GM19455 (cell line): ENCODE data around the gene AP1B1.

Source experiments
- ATAC-seq: cut with Tn5 transposase; IDR thresholded peaks from one replicate; pipeline ENCODE4 v1.9.1; 2021; ENCODE audit not compliant: unreplicated experiment

The AP1B1 gene

DNA sequence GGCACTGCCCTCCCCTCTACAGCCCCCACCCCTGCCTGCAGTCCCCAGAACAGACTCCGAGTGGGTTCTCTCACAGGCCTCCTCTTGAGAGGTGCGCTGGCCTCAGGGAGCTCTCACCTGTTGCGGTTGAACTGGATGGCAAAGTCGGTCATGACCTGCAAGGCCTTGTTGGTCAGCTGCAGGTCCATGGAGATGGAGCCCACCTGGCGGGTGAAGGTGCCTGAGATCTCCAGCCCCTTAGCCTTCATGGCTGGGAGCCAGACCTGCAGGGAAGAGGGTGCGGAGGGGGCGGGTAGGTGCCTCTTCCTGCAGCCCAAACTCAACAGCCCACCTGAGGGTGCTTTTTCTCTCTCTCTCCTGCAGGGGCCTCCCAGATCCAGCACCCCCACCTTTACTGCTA is 54.2 kb downstream of the AP1B1 start:
- ATAC-seq: no peak

GRCh38 chr22:29332886-29333496 is 55.4 kb downstream of the AP1B1 start:
- no peak for ATAC-seq

DNA sequence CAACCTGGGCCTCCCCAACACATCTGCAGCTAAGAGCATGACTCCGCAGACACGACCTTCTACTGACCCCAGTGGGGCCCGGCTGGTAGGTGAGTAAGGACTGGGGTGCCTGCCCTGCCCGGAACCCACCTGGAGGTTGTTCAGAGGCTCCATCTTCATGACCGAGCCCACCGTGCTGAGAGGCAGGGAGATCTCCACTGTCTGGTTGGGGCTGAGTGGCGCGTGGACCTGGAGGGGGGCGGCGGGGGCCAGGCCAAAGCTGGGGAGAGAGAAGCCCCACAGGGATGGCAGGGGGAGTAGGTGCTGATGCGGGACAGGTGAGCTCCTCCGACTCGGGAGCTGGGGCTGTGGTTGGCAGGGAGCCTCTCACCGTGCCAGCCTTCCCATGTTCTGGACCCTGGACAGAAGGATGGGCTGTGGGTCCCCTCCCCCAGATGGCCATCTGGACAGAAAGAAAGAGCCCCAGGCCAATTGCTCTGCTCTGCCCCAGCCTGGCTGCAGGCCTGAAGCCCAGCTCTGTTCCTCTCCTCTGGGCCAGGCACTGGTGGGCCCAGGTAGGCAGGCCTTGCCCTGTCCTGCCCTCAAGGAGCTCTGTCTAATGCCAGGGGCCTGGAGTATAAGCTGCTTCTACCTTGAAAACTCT is 56.6 kb downstream of the AP1B1 start:
- ATAC-seq: no peak

GRCh38 chr22:29331213-29331612 is 57.2 kb downstream of the AP1B1 start:
- no peak for ATAC-seq

GRCh38 chr22:29330753-29331152 is 57.6 kb downstream of the AP1B1 start:
- no peak for ATAC-seq

DNA sequence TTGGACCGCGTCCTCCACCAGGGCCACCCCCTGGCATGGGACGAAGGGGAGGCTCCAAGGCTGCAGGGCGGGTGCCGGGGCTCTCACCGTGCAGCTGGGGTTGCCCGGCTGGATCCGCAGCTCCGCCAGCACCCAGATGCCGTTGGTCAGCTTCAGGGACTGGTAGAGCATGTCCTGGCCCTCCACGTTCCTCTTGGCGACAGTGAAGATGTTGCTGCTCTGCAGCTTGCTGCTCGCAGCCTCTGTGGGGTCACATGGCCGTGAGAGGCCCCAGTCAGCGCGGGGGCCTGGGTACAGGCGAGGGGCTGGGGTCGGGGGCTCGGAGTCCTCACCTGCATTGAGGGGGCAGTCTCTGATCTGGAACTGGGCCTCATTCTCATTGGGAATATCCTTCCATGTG is 58.1 kb downstream of the AP1B1 start:
- ATAC-seq: no peak

DNA sequence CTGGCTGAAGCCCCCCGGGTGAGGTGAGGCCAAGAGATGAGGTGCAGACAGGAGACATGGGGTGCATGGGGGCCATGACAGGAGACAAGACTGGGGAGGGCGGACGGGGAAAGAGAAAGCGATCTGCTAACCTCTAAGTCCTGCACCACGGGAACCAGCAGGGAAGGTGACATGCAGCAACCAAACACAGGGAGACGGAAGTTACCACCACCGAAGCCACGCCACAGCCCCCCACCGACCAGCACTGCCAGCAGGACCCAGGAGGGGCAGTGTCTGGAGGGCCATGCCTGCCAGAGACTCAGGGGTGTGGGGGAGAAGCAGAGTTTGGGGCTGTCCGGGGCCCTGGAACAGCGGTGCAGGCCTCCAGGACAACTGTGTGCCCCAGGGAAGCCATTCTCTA is 58.8 kb downstream of the AP1B1 start:
- ATAC-seq: no peak

- ATAC-seq: no peak
Observed at GRCh38 chr22:29328566-29329500, 59.5 kb downstream of the AP1B1 start.

DNA sequence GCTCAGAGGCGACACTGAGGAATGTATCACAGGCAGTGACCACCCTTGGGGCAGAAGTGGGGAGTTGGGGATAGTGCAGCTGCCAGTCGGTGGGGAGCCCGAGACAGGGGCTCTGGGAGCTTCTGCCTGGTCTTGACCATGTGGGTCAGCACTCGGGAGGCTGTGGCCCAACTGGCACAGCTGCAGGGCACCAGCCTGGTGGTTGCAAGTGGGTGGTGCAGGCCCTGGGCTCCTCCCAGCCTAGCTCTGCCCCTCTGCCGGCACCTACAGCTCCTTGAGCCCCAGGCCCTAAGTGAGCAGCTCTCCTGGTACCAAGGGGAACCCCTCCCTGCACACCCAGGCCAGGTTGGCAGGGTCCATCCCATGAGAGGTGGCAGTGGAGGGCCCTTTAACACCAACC is 60.3 kb downstream of the AP1B1 start:
- ATAC-seq: no peak

- ATAC-seq: no peak
Observed at GRCh38 chr22:29327089-29327764, 61.1 kb downstream of the AP1B1 start.

DNA sequence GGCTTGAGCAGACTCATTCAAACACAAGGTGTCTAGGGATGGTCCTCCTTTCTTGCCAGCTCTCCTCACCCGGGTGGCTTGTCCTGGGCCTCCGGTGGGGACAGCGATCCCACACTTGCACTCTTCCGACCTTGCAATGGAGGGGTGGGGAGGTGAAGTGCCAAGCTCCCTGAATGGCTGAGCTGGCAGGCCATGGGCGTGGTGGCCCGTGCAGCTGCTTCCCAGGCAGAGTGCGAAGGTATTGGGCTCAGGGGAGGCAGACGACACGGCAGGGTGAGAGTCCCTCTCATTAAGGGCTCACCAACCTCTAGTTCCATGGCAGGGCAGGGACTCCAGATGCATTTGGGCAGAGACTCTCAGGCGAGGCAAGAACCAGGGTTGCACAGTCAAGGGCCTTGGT is 61.9 kb downstream of the AP1B1 start:
- ATAC-seq: no peak

DNA sequence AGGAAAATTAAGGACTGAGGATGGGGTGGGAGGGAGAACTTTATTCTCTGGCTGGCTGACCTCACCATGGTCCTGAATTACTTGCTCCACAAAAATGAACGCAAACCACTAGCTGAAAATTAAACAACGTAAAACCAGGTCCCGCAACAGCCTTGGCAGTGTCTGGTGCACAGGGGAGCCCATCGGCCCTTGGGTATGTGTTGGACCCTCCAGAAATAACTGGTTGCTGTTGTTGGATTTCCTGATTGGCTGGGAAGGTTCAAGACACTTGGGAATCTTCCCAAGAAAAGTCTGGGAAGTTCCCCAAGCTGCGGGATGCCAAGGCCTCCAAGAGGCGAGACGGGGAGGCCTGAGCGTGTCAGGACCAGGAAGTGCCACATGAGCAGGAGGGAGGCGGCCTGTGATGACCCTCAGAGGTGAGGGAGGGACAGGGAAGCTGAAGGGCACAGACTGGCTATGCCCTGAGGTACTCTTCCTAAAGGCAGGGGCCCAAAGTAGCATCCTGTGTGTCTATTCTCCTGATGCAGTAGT is 62.5 kb downstream of the AP1B1 start:
- ATAC-seq: no peak

GRCh38 chr22:29325356-29325755 is 63.0 kb downstream of the AP1B1 start:
- ATAC-seq: no peak

GRCh38 chr22:29323641-29324040 is 64.7 kb downstream of the AP1B1 start:
- no peak for ATAC-seq

- ATAC-seq: no peak
Observed at GRCh38 chr22:29320546-29320945, 67.8 kb downstream of the AP1B1 start.

GRCh38 chr22:29319072-29319471 is 69.3 kb downstream of the AP1B1 start:
- ATAC-seq: no peak

DNA sequence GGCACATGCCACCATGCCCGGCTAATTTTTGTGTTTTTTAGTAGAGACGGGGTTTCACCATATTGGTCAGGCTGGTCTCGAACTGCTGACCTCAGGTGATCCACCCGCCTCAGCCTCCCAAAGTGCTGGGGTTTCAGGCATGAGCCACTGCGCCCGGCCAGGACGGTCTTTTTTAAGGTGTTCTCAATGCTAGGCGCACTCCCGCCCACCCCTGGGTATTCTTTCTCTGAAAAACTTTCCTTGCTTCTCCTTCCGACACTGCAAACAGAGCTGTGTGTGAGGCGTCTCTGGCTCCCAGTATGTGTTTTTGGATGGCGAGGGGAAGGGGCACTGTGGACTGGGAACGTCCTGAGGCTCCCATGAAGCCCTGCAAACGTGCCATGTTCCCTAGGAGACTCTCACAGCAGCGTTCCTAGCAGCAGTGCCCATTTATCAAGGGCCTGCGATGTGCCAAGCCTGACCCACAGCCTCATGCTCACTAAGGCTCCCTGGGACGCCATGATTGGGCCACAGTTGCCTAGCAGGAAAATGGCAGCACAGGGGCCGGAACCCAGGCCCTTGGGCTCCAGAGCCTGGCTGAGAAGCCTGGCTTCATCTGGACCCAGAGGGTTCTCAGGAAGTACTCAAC is 70.4 kb downstream of the AP1B1 start:
- ATAC-seq: no peak

DNA sequence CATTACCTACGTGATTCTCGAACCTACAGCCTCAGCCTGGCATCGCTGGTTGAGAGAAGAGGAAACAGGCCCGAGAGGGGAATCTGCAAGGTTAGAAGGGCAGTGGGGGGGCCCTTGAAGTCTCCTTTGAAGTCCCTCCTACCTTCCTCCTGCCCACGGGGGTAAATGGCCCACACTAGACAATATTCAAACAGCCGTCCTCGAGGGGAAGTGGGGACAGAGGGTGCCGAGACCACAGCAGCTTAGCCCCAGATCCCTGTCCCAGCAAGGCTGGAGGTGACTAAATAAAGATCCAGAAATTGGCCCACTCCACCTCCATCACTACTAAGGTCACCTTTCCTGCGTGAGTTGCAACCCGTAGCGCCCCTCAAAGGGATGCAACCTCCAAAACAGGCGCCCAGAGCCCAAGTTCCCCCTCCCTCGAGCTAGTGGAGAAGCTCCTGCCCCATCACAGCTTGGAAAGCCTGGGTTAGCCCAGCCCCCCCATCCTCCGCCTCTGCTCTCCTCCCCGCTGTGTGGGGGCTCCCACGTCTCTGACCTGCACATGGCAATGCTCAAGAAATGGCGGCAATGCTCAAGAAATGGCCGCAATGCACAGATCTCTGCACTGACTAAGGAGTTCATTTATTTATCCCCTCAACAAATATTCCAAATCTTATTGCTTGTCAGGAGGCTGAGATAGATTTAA is 72.1 kb downstream of the AP1B1 start:
- ATAC-seq: no peak

- ATAC-seq: no peak
Observed at GRCh38 chr22:29315286-29316140, 72.9 kb downstream of the AP1B1 start, which contains the start of gene RASL10A. RASL10A (minus strand) TSS chr22:29315697; CDS start chr22:29315246, 451 bp downstream.
